GM06990 (cell line): ENCODE results near the gene COL10A1.

Source experiments
- DNase-seq: peaks from one replicate; pipeline ENCODE4 v3.0.0-alpha.2; 2011; ENCODE audit not compliant: insufficient read length; ENCODE audit errors: extremely low read depth
- H3K27me3 ChIP-seq: replicated peaks from 2 replicates; pipeline ENCODE4 v1.6.0; 2011; ENCODE audit warnings: low read length; ENCODE audit not compliant: control insufficient read depth, insufficient read depth
- H3K36me3 ChIP-seq: 2 replicates; pipeline ENCODE4 v1.5.1; 2011; ENCODE audit warnings: low read length; ENCODE audit not compliant: control insufficient read depth, insufficient read depth
- H3K4me3 ChIP-seq: replicated peaks from 2 replicates; pipeline ENCODE4 v1.5.1; 2011; ENCODE audit warnings: low read depth, mild to moderate bottlenecking, control low read depth, low read length
- TF ChIP-seq, protein P1 (sequence below): IDR thresholded peaks from 2 replicates; pipeline ENCODE4 v1.5.1; 2011; ENCODE audit warnings: low read length, control low read depth, mild to moderate bottlenecking, inconsistent platforms; ENCODE audit not compliant: insufficient read depth, poor library complexity, severe bottlenecking

COL10A1 gene

DNA sequence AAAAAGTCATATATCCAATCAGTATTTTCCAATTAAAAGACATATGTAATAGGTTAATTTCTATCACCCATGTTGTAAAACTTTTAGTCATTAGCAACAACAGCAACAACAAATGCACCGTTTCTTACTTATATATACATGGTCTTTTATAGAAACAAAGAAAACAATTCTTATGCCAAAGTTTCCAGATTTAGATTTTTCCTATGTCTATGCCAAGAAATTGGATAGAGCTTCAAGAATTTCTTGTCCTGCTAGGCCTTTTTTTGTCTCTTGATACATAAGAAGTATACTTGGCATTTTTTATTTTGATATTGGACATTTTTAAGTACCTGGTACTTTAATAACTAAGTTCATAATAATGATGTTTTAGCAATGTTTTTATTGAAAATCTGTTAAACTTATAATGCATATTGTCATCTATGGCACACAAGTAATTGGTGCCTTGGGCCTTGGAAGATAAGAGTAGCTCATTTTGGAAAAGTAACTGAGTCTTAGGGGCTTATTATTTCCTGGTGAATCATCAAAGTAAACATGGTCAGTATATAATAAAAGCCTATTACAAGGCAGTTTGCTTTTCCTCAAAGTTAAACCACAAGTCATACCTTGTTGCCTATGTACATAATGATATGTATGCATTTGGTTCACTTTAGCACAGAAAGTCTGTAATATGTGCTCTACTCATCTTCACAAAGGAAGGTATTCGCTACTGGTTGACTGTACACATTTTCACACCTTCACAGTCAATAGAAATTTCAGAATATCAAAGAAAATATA, 55.1 kb downstream of the COL10A1 start:
- TF ChIP-seq, protein P1, sequence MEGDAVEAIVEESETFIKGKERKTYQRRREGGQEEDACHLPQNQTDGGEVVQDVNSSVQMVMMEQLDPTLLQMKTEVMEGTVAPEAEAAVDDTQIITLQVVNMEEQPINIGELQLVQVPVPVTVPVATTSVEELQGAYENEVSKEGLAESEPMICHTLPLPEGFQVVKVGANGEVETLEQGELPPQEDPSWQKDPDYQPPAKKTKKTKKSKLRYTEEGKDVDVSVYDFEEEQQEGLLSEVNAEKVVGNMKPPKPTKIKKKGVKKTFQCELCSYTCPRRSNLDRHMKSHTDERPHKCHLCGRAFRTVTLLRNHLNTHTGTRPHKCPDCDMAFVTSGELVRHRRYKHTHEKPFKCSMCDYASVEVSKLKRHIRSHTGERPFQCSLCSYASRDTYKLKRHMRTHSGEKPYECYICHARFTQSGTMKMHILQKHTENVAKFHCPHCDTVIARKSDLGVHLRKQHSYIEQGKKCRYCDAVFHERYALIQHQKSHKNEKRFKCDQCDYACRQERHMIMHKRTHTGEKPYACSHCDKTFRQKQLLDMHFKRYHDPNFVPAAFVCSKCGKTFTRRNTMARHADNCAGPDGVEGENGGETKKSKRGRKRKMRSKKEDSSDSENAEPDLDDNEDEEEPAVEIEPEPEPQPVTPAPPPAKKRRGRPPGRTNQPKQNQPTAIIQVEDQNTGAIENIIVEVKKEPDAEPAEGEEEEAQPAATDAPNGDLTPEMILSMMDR = no peak

DNA sequence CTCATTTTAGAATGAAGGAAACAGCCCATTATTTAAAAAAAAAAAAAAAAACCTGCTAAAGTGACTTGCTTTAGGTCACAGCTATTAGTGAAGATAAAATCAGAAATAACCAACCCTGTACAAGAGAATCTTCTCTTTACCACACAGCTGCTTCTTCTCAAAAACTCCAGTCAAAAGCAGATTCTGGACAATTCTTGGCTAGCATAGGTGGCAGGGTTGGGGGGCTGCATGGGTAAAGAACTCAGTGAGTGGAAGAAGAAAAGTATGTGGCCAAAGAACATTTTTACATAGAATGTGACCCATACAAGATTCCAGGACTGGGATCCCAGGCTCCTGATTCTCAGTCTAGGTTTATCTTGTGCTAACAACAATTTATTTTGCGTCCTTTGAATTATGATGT, 55.8 kb downstream of the COL10A1 start:
- no peak for DNase-seq
- Histone ChIP-seq H3K27me3 (no peaks in the 10 kb centered on the region), H3K4me3 (no peak overlapping the region), H3K36me3 (no peaks in the 10 kb centered on the region)
- TF ChIP-seq, protein P1 = no peak

More for the DNA sequence above, 55.1 kb downstream of the COL10A1 start:
- DNase-seq = no peak
- Histone ChIP-seq H3K36me3 (no peaks in the 10 kb centered on the region), H3K27me3 (no peaks in the 10 kb centered on the region), H3K4me3 (no peak overlapping the region)
